ENCODE data around the gene KRTAP6-2. TPM values are rescaled to one million over a fixed set of nuclear protein-coding genes. Genes with fewer than 3 reads are reported as not detected.

The KRTAP6-2 gene, protein sequence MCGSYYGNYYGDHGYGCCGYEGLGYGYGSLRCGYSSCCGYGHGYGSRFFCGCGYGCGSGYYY
- not detected for polyA plus RNA-seq (2013, experiment 1 of 2)
- polyA plus RNA-seq (2013, experiment 2 of 2): not detected

DNA sequence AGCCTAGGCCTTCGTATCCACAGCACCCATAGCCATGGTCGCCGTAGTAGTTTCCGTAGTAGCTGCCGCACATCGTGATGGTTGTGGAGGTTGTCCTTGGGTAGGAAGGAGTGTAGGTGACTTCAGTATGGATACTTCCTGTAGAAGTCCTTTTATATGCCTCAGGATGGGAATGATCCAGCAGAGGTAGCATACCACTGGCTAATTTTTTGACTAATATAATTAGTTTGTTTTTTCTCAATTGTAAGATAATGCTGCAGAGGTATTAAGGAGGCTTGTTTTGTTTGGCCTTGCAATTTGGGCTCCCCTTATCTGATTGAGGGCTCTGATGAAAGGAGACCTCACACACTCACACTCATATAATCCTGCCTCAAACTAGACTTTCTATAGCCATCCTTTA is at the start of gene KRTAP6-2:
TSS of gene KRTAP6-2 (minus strand) at position 101 of the 400 bp plus-strand sequence. CDS start at position 73, 28 bp downstream.
- WGBS: 97% methylated on average over 6 of the region's 6 CpGs
- H3K36me3 ChIP-seq (ENCODE audit: insufficient read depth, low read length): no peaks in the 10 kb centered on the region
- H3K9ac ChIP-seq (ENCODE audit: low read depth, low read length): no peak within 1 kb of the TSS
- no peaks in the 10 kb centered on the region for H3K4me1 ChIP-seq (ENCODE audit: insufficient read depth, low read length)
- no peaks in the 10 kb centered on the region for H3K9me3 ChIP-seq (ENCODE audit: insufficient read depth, low read depth, low read length)
- no peak within 1 kb of the TSS for H3K27ac ChIP-seq (ENCODE audit: low read depth, low read length)
- no peaks in the 10 kb centered on the region for H3K27me3 ChIP-seq (ENCODE audit: insufficient read depth, low read length)
- H3K4me3 ChIP-seq (ENCODE audit: low read length): no peak within 1 kb of the TSS

DNA sequence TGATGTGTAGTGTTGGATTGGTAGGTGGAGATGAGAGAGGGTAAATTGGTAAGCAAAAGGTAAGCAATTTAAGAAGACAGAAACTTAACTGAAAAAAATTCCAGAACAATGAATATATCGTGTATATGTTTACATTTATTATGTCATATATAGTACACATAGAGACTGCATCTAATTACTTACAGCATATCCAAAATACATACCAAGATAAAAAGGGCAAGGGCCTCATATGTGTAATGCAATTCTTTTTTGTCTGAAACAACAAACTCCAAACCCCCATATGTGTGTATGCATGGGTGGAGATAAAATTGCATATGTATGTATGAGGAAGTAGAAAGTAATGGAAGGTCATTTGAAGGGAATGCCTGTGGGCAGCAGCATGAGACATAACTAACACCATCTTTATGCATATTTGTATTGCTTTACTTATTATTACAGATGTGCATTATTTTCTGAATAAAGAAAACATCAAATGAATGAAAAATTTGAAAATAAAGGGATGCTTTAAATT is 48.3 kb upstream of the KRTAP6-2 start:
- H3K27me3 ChIP-seq (ENCODE audit: insufficient read depth, low read length): no peaks in the 10 kb centered on the region; the same call in 1 of the 2 replicates
- no peak overlapping the region for H3K9ac ChIP-seq (ENCODE audit: low read depth, low read length)
- no CpG with 5 or more reads among the region's 1 CpG for WGBS

DNA sequence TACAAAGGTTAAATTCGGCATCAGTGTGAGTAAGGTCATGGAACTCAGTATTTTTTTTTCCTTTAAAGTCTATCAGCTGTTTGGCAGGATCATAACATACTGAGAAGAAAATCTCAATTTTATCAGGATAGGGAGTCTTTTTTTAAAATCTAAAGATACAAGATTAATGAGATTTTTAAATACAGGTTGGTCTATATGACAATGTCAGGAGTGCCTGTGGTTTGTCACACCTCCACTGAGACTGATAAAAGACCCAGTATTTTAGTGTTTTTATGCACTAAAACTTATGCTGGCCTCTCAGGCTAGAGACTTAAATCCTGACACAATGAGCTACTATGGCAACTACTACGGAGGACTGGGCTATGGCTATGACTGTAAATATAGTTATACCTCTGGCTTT is 43.9 kb upstream of the KRTAP6-2 start, which contains the start of gene KRTAP20-3:
TSS of gene KRTAP20-3 (plus strand) at position 301 of the 400 bp plus-strand sequence.
- H3K36me3 ChIP-seq (ENCODE audit: insufficient read depth, low read length): no peaks in the 10 kb centered on the region
- 85% methylated on average over 2 of the region's 2 CpGs for WGBS
- H3K4me1 ChIP-seq (ENCODE audit: insufficient read depth, low read length): no peaks in the 10 kb centered on the region

More for the DNA sequence above, 48.3 kb upstream of the KRTAP6-2 start:
- H3K36me3 ChIP-seq (ENCODE audit: insufficient read depth, low read length): no peaks in the 10 kb centered on the region
- no peaks in the 10 kb centered on the region for H3K9me3 ChIP-seq (ENCODE audit: insufficient read depth, low read depth, low read length)
- H3K4me1 ChIP-seq (ENCODE audit: insufficient read depth, low read length): no peaks in the 10 kb centered on the region
- no peak overlapping the region for H3K27ac ChIP-seq (ENCODE audit: low read depth, low read length)
- H3K4me3 ChIP-seq (ENCODE audit: low read length): no peak overlapping the region

DNA sequence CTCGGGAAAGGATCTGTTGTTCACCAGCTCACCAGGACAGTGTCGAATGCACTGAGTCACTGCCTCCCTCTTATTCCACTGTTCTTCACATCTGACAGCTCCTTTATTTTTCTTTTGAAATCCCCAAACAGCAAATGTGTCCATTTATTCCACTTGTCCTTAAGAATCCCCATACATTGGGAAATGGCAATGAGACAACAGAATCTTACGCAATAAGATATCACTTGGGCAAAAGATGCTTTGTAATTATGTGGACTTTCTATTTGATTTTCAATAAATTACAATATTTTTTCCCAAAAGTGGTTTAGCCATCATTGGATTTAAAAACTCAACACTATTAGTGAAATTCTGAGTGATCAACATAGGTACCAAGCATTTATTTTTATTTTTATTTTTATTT is 40.0 kb upstream of the KRTAP6-2 start:
- Histone ChIP-seq H3K4me1 (ENCODE audit: insufficient read depth, low read length) (no peaks in the 10 kb centered on the region), H3K4me3 (ENCODE audit: low read length) (no peak overlapping the region), H3K27me3 (ENCODE audit: insufficient read depth, low read length) (no peaks in the 10 kb centered on the region), H3K36me3 (ENCODE audit: insufficient read depth, low read length) (no peaks in the 10 kb centered on the region), H3K9me3 (ENCODE audit: insufficient read depth, low read depth, low read length) (no peaks in the 10 kb centered on the region), H3K27ac (ENCODE audit: low read depth, low read length) (no peak overlapping the region), H3K9ac (ENCODE audit: low read depth, low read length) (no peak overlapping the region)
- 96% methylated on average over 2 of the region's 3 CpGs for WGBS

More for the DNA sequence above, 43.9 kb upstream of the KRTAP6-2 start, which contains the start of gene KRTAP20-3:
- Histone ChIP-seq H3K9ac (ENCODE audit: low read depth, low read length) (no peak within 1 kb of the TSS), H3K4me3 (ENCODE audit: low read length) (no peak within 1 kb of the TSS), H3K27me3 (ENCODE audit: insufficient read depth, low read length) (no peaks in the 10 kb centered on the region), H3K9me3 (ENCODE audit: insufficient read depth, low read depth, low read length) (no peaks in the 10 kb centered on the region), H3K27ac (ENCODE audit: low read depth, low read length) (no peak within 1 kb of the TSS)

DNA sequence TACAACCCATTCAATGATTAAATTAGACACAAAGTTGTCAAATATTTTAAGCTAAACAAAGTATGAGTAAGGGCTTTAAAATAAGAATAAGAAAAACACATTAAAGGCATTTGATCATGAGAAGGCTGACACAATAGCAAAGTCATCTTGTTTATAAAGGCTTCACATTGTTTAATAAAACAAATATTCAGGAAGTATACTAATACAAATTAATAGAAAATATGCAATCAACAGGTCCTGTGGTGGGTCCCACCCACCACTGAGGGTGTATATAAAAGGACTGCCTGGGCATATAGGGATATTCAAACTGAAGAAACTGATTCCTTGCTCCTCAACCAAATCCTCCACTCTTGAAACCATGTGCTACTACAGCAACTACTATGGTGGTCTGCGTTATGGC is 36.2 kb upstream of the KRTAP6-2 start, which contains the start of gene KRTAP20-2:
TSS of gene KRTAP20-2 (plus strand) at position 301 of the 400 bp plus-strand sequence. CDS start at position 359, 58 bp downstream.
- Histone ChIP-seq H3K27ac (ENCODE audit: low read depth, low read length) (no peak within 1 kb of the TSS), H3K27me3 (ENCODE audit: insufficient read depth, low read length) (no peaks in the 10 kb centered on the region), H3K9me3 (ENCODE audit: insufficient read depth, low read depth, low read length) (no peaks in the 10 kb centered on the region), H3K4me1 (ENCODE audit: insufficient read depth, low read length) (no peaks in the 10 kb centered on the region), H3K36me3 (ENCODE audit: insufficient read depth, low read length) (no peaks in the 10 kb centered on the region), H3K4me3 (ENCODE audit: low read length) (no peak within 1 kb of the TSS), H3K9ac (ENCODE audit: low read depth, low read length) (no peak within 1 kb of the TSS)
- 83% methylated on average over 1 of the region's 1 CpG for WGBS

DNA sequence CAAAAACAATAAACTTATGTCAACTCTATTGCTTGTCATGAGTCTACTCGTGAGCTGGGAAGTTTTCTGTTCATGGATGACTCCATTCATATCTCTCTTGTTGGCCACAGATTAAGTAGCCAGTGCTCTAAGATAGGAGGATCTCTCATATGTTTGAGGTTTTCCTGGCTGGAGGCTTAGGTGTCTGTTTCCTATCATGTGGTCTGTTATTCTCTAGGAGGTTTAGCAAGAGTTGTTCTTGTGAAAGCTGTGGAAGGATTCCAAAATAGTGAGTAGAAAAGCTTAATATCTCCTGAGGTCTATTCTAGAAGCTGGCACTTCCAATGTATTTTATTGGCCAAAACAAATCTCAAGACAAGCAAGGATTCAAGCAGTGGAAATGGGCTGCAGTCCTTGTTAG is 30.5 kb upstream of the KRTAP6-2 start:
- 96% methylated on average over 1 of the region's 1 CpG for WGBS
- no peak overlapping the region for H3K27ac ChIP-seq (ENCODE audit: low read depth, low read length)
- no peaks in the 10 kb centered on the region for H3K27me3 ChIP-seq (ENCODE audit: insufficient read depth, low read length)
- no peak overlapping the region for H3K9ac ChIP-seq (ENCODE audit: low read depth, low read length)
- no peak overlapping the region for H3K4me3 ChIP-seq (ENCODE audit: low read length)
- no peaks in the 10 kb centered on the region for H3K36me3 ChIP-seq (ENCODE audit: insufficient read depth, low read length)
- peaks cover 5% of the 10 kb centered on the region; the same call in 1 of the 2 replicates for H3K9me3 ChIP-seq (ENCODE audit: insufficient read depth, low read depth, low read length)
- H3K4me1 ChIP-seq (ENCODE audit: insufficient read depth, low read length): no peaks in the 10 kb centered on the region

DNA sequence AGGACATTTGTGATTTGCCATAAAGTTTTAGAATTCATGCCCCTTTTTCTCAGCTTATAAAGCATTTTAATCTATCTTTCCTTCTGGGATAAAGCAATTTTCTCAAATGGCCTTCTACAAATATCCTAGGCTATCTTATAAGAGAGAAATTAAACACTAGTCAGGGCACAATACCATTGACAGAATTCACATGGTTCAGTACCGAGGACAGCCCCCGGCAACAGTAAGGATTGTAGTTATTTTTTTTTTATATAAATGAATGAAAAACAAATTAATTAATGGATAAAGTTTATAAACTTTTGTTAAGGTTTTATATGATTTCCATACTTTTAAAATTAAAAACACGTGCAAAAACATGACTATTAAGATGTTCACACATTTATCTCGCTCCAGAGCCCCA is 29.4 kb upstream of the KRTAP6-2 start:
- Histone ChIP-seq H3K27me3 (ENCODE audit: insufficient read depth, low read length) (no peaks in the 10 kb centered on the region), H3K4me1 (ENCODE audit: insufficient read depth, low read length) (no peaks in the 10 kb centered on the region), H3K9ac (ENCODE audit: low read depth, low read length) (no peak overlapping the region), H3K4me3 (ENCODE audit: low read length) (no peak overlapping the region), H3K27ac (ENCODE audit: low read depth, low read length) (no peak overlapping the region), H3K9me3 (ENCODE audit: insufficient read depth, low read depth, low read length) (peaks cover 5% of the 10 kb centered on the region; the same call in 1 of the 2 replicates), H3K36me3 (ENCODE audit: insufficient read depth, low read length) (no peaks in the 10 kb centered on the region)
- 62% methylated on average over 2 of the region's 4 CpGs for WGBS

DNA sequence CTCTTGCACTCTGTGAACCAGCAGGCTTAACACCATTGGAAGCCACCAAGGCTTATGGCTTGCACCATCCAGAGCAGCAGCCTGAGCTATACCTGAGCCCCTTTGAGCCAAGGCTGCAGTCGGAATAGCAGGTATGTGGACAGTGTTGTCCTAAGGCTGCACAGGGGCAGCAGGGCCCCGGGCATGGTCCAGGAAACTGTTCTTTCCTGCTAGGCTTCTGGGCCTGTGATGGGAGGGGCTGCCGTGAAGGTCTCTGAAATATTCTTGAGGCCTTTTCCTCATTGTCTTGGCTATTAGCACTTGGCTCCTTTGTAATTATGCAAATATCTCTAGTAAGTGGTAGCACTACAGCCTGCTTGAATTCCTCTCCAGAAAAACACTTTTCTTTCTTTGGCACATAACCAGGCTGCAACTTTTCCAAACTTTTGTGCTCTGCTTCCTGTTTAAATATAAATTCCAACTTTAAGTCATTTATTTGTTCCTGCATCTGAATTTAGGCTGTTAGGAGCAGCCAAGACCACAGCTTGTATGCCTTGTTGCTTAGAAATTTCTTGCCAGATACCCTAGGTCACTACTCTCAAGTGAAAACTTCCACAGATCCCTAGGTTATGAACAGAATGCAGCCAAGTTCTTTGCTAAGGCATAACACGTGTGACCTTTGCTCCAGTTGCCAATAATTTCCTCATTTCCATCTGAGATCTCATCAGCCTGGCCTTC is 26.9 kb upstream of the KRTAP6-2 start:
- Histone ChIP-seq H3K36me3 (ENCODE audit: insufficient read depth, low read length) (no peaks in the 10 kb centered on the region), H3K9me3 (ENCODE audit: insufficient read depth, low read depth, low read length) (peaks cover 5% of the 10 kb centered on the region; the same call in 1 of the 2 replicates), H3K4me1 (ENCODE audit: insufficient read depth, low read length) (no peaks in the 10 kb centered on the region), H3K4me3 (ENCODE audit: low read length) (no peak overlapping the region), H3K27ac (ENCODE audit: low read depth, low read length) (no peak overlapping the region), H3K9ac (ENCODE audit: low read depth, low read length) (no peak overlapping the region), H3K27me3 (ENCODE audit: insufficient read depth, low read length) (no peaks in the 10 kb centered on the region)
- WGBS: 83% methylated on average over 4 of the region's 4 CpGs

DNA sequence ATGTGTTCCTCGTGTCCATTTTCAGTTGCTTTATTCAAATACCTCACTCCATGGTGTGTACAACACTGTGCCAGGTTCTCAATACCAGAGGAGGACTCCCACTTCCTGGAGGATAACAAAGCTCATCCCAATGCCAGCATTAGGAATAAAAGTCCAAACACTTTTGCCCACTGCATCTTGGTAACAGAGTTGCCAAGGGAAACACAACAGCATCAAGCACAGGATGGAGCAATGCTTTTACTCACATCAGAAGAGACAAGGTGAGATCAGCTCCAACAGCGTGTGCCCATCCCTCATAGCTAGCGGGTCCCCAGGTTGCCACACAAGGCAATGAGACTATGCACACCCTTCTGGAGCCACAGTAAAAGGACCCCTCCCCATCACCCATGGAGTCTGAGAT is 24.7 kb upstream of the KRTAP6-2 start:
- Histone ChIP-seq H3K36me3 (ENCODE audit: insufficient read depth, low read length) (no peaks in the 10 kb centered on the region), H3K4me1 (ENCODE audit: insufficient read depth, low read length) (no peaks in the 10 kb centered on the region), H3K9ac (ENCODE audit: low read depth, low read length) (no peak overlapping the region), H3K27me3 (ENCODE audit: insufficient read depth, low read length) (no peaks in the 10 kb centered on the region), H3K27ac (ENCODE audit: low read depth, low read length) (no peak overlapping the region), H3K4me3 (ENCODE audit: low read length) (no peak overlapping the region), H3K9me3 (ENCODE audit: insufficient read depth, low read depth, low read length) (peaks cover 5% of the 10 kb centered on the region; the same call in 1 of the 2 replicates)
- 94% methylated on average over 3 of the region's 3 CpGs for WGBS

DNA sequence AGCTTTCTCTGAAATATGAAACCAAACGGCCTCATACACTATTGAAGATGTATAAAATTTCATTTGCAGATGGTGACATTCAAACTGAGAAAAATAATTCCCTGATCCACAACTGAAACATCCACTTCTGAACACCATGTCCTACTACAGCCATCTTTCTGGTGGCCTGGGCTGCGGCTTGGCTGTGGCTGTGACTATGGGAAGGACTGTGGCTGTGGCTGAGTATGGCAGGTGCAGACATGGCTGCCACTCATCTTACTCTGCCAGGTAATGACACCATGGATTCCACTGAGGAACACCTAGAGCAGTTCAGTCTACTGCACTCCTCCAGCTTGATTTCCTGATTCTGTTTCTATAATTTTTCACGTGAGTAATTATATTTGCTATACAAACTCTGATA is 21.8 kb upstream of the KRTAP6-2 start, which contains the start of gene KRTAP20-4:
TSS of gene KRTAP20-4 (plus strand) at position 106 of the 400 bp plus-strand sequence.
- H3K4me3 ChIP-seq (ENCODE audit: low read length): no peak within 1 kb of the TSS
- no peak within 1 kb of the TSS for H3K27ac ChIP-seq (ENCODE audit: low read depth, low read length)
- 91% methylated on average over 3 of the region's 3 CpGs for WGBS

DNA sequence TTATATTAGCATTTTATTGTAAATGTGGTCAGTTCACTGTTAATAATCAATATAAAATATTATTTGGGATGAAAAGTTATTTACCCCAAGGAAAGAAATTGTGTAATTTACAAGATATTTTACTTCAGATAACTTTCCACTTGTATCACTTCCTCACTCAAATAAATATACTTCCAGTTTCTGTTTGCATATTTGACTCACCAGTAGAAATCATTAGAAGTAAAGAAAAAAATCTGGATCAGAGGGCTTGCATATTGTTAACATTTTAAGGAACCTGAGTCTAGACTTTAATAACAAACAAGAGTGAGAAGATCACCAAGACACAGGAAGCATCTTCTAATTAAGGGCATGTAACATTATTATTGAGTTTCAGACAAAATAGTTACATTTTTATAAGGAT is 21.4 kb upstream of the KRTAP6-2 start:
- no peak overlapping the region for H3K9ac ChIP-seq (ENCODE audit: low read depth, low read length)
- H3K27ac ChIP-seq (ENCODE audit: low read depth, low read length): no peak overlapping the region
- no peaks in the 10 kb centered on the region for H3K36me3 ChIP-seq (ENCODE audit: insufficient read depth, low read length)
- H3K4me1 ChIP-seq (ENCODE audit: insufficient read depth, low read length): no peaks in the 10 kb centered on the region
- H3K9me3 ChIP-seq (ENCODE audit: insufficient read depth, low read depth, low read length): 0 out of 2 replicates have a peak, but pooled peaks cover 3% of the 10 kb centered on the region
- no peaks in the 10 kb centered on the region for H3K27me3 ChIP-seq (ENCODE audit: insufficient read depth, low read length)
- no peak overlapping the region for H3K4me3 ChIP-seq (ENCODE audit: low read length)

More for the DNA sequence above, 21.8 kb upstream of the KRTAP6-2 start, which contains the start of gene KRTAP20-4:
- no peak within 1 kb of the TSS for H3K9ac ChIP-seq (ENCODE audit: low read depth, low read length)
- no peaks in the 10 kb centered on the region for H3K4me1 ChIP-seq (ENCODE audit: insufficient read depth, low read length)
- H3K9me3 ChIP-seq (ENCODE audit: insufficient read depth, low read depth, low read length): 0 out of 2 replicates have a peak, but pooled peaks cover 5% of the 10 kb centered on the region
- no peaks in the 10 kb centered on the region for H3K36me3 ChIP-seq (ENCODE audit: insufficient read depth, low read length)
- no peaks in the 10 kb centered on the region for H3K27me3 ChIP-seq (ENCODE audit: insufficient read depth, low read length)
